Smooth muscle cell (in vitro differentiated cells): ENCODE measurements around the gene SLC35C1. TPM values are rescaled to one million over a fixed set of nuclear protein-coding genes. Genes with fewer than 3 reads are reported as not detected.

Experiments used
- DNase-seq: peaks from one replicate; lab custom pipeline; 2025; ENCODE audit not compliant: unreplicated experiment; lab: John Stamatoyannopoulos, UW
- H2AFZ ChIP-seq: fragments of 200-600 bp; sonication (generic); 2 replicates; pipeline ENCODE4 v1.6.0; 2016; ENCODE audit warnings: antibody characterized with exemption, low read depth, mild to moderate bottlenecking
- H3F3A ChIP-seq: fragments of 200-600 bp; sonication (generic); 2 replicates; pipeline ENCODE4 v1.6.0; 2017; ENCODE audit warnings: antibody characterized with exemption, low read depth
- H3K27ac ChIP-seq: fragments of 200-600 bp; sonication (generic); 2 replicates; pipeline ENCODE4 v1.5.1; 2016; ENCODE audit warnings: low read depth, mild to moderate bottlenecking
- H3K27me3 ChIP-seq: fragments of 200-600 bp; sonication (generic); 2 replicates; pipeline ENCODE4 v1.6.1; 2016; ENCODE audit warnings: low read depth, mild to moderate bottlenecking
- H3K36me3 ChIP-seq: fragments of 200-600 bp; sonication (generic); 2 replicates; pipeline ENCODE4 v1.5.1; 2016; ENCODE audit warnings: low read depth
- H3K4me1 ChIP-seq: fragments of 200-600 bp; sonication (generic); 2 replicates; pipeline ENCODE4 v1.5.1; 2016; ENCODE audit warnings: low read depth
- H3K4me2 ChIP-seq: fragments of 200-600 bp; sonication (generic); 2 replicates; pipeline ENCODE4 v1.6.0; 2016; ENCODE audit warnings: mild to moderate bottlenecking
- H3K4me3 ChIP-seq: fragments of 200-600 bp; sonication (generic); 2 replicates; pipeline ENCODE4 v1.5.1; 2016; ENCODE audit warnings: mild to moderate bottlenecking
- H3K79me2 ChIP-seq: fragments of 200-600 bp; sonication (generic); 2 replicates; pipeline ENCODE4 v1.6.0; 2016; ENCODE audit warnings: low read depth, mild to moderate bottlenecking
- H3K9ac ChIP-seq: fragments of 200-600 bp; sonication (generic); 2 replicates; pipeline ENCODE4 v1.6.0; 2016; ENCODE audit warnings: low read depth
- H3K9me3 ChIP-seq: fragments of 200-600 bp; sonication (generic); replicated peaks from 2 replicates; pipeline ENCODE4 v1.5.1; 2016; ENCODE audit warnings: low read depth
- H4K20me1 ChIP-seq: fragments of 200-600 bp; sonication (generic); 2 replicates; pipeline ENCODE4 v1.6.0; 2016; ENCODE audit warnings: low read depth
- CTCF ChIP-seq: fragments of 200-600 bp; sonication (generic); IDR thresholded peaks from 2 replicates; pipeline ENCODE4 v1.5.1; 2017; ENCODE audit warnings: borderline replicate concordance, mild to moderate bottlenecking, antibody characterized with exemption; ENCODE audit not compliant: insufficient read depth, poor library complexity, severe bottlenecking
- WGBS: methylation state at CpG from one replicate; pipeline ENCODE4 v1.1.7; 2016; ENCODE audit warnings: low lambda C conversion rate; 5-methylcytosine and 5-hydroxymethylcytosine counted together
- polyA plus RNA-seq: library from polyadenylated mRNA; unstranded; fragments of >200 nt; fragmentation: Nextera tagmentation; extraction: Ambion mirVana; gene quantifications from 2 replicates; pipeline ENCODE4 v1.2.1, GENCODE V29; 2016
- total RNA-seq: library from RNA; depleted of rRNA; stranded (reverse); fragments of >200 nt; gene quantifications from 2 replicates; pipeline ENCODE4 v1.2.3, GENCODE V29; 2014

SLC35C1 gene
- total and polyA plus RNA-seq, 2 experiments from 2014 or later = 8.9 to 32.7 TPM

DNA sequence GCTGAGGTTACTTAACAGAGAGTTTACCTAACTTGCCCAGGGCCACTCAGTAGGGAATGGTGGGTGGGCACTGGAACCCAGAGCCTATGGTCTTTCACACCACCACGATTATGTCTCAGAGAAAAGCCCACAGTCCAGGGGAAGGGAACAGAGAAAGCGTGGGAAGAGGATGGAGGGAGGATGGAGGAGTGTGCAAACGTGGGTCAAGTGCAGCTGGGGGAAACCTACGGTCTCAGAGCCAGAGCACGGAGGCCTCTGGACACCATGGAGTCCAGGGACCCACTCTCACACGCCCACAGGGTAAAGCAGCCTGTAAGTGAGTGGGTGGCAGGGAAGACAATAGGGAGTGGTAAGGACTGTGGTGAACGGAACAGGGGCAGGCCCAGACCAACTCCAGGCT, 47.3 kb upstream of the SLC35C1 start:
- Histone ChIP-seq H3K4me1 (peaks cover 7% of the 10 kb centered on the region), H3K4me2 (no peak overlapping the region), H3K9me3 (no peaks in the 10 kb centered on the region), H3K9ac (no peak overlapping the region), H3K27me3 (no peaks in the 10 kb centered on the region), H3K4me3 (no peak overlapping the region), H3K27ac (no peak overlapping the region), H3K79me2 (no peaks in the 10 kb centered on the region), H3F3A (peaks cover 21% of the 10 kb centered on the region), H3K36me3 (no peaks in the 10 kb centered on the region), H2AFZ (no peak overlapping the region), H4K20me1 (no peaks in the 10 kb centered on the region)
- no peak for TF ChIP-seq CTCF
- WGBS = 92% methylated on average over 7 of the region's 7 CpGs
- DNase-seq = no peak

DNA sequence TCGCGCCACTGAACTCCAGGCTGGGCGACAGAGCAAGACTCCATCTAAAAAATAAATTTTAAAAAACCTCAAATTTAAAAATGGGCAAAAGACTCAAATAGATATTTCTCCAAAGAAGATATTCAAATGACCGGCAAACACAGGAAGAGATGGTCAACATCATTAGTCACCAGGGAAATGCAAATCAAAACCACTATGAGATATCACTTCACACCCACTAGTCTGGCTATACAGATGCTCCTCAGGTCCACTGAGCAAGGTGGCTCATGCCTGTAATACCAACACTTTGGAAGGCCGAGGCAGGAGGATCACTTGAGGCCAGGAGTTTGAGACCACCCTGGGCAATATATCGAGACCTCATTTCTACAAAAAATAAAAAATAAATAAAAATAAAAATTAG, 43.3 kb upstream of the SLC35C1 start:
- H3K27me3 ChIP-seq = no peaks in the 10 kb centered on the region
- no peak overlapping the region for H3K4me3 ChIP-seq
- no peaks in the 10 kb centered on the region for H3K4me1 ChIP-seq
- H3K27ac ChIP-seq = no peak overlapping the region
- no peaks in the 10 kb centered on the region for H3K79me2 ChIP-seq
- H2AFZ ChIP-seq = no peak overlapping the region
- no peaks in the 10 kb centered on the region for H3F3A ChIP-seq
- DNase-seq = no peak
- H4K20me1 ChIP-seq = no peaks in the 10 kb centered on the region
- H3K9me3 ChIP-seq = no peaks in the 10 kb centered on the region
- 85% methylated on average over 6 of the region's 6 CpGs for WGBS
- no peak overlapping the region for H3K4me2 ChIP-seq
- no peak overlapping the region for H3K9ac ChIP-seq
- no peaks in the 10 kb centered on the region for H3K36me3 ChIP-seq
- TF ChIP-seq CTCF = no peak

GRCh38 chr11:45765107-45765668, 39.8 kb upstream of the SLC35C1 start:
- Histone ChIP-seq H3F3A (no peaks in the 10 kb centered on the region), H3K27me3 (peaks cover 5% of the 10 kb centered on the region), H3K4me2 (no peak overlapping the region), H3K9ac (no peak overlapping the region), H4K20me1 (no peaks in the 10 kb centered on the region), H3K79me2 (no peaks in the 10 kb centered on the region), H2AFZ (no peak overlapping the region), H3K4me3 (no peak overlapping the region), H3K27ac (no peak overlapping the region), H3K9me3 (no peaks in the 10 kb centered on the region), H3K36me3 (no peaks in the 10 kb centered on the region), H3K4me1 (no peaks in the 10 kb centered on the region)
- WGBS = 89% methylated on average over 8 of the region's 8 CpGs
- TF ChIP-seq CTCF = no peak
- no peak for DNase-seq

GRCh38 chr11:45765836-45766235, 39.1 kb upstream of the SLC35C1 start:
- no peaks in the 10 kb centered on the region for H3K9me3 ChIP-seq
- no peaks in the 10 kb centered on the region for H3K36me3 ChIP-seq
- no peak for DNase-seq
- no peak overlapping the region for H2AFZ ChIP-seq
- no peaks in the 10 kb centered on the region for H4K20me1 ChIP-seq
- H3F3A ChIP-seq = no peaks in the 10 kb centered on the region
- no peak overlapping the region for H3K27ac ChIP-seq
- no peaks in the 10 kb centered on the region for H3K4me1 ChIP-seq
- H3K4me3 ChIP-seq = no peak overlapping the region
- WGBS = 98% methylated on average over 4 of the region's 4 CpGs
- TF ChIP-seq CTCF = no peak
- no peaks in the 10 kb centered on the region for H3K79me2 ChIP-seq
- H3K27me3 ChIP-seq = peaks cover 5% of the 10 kb centered on the region
- H3K4me2 ChIP-seq = no peak overlapping the region
- no peak overlapping the region for H3K9ac ChIP-seq
